NAMALWA (cell line): Measurements from ENCODE around the gene TLE3.

Experiments used
- DNase-seq: peaks from one replicate; pipeline ENCODE4 v3.0.0-alpha.2; 2015; ENCODE audit warnings: low spot score

Gene TLE3

DNA sequence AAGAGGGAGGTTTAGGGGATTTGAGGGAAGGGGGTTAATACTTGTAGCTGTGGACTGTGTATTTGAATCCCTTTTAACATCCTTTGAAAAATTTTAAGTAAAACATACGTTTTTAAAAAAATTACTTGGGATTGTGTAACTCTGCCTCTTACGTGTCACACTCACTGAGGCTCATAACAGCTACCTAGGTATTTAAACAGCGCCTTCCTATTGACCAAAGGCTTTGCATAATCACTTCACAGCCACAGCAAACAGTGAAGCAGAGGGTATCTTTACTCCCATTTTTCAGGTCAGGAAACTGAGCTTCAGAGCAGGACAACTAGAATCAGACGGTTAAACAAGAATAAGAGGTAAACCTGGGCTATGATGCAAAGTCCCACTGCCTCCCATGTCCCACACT is 95.9 kb downstream of the TLE3 start:
- no peak for DNase-seq

DNA sequence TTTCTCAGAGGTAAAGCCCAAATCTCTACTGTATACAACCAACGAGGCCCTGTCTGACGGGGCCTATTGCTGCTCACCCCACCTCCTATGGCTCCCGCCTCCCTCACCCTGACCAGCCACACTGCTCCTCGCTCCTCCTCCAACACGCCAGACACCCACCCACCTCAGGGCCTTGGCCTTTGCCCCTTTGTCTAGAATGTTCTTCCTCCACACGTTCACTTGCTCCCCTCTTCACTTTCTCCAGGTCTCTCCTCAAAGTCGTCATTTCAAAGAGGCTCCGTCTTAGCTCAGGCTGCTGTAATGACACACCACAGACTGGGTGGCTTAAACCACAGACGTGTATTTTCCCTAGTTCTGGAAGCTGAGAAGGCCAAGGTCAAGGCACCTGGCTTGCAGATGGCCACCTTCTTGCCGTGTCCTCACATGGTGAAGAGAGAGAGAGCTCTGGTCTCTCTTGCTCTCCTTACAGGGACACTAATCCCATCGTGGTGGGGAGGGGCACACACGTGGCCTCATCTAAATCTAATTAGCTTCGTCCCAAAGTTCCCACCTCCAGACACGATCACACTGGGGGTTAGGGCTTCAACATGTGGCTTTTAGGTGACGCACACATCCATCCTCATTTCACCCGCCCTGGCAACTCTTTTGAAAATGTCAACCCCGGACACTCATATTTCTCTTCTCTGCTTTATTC is 98.2 kb downstream of the TLE3 start:
- DNase-seq, result no peak

DNA sequence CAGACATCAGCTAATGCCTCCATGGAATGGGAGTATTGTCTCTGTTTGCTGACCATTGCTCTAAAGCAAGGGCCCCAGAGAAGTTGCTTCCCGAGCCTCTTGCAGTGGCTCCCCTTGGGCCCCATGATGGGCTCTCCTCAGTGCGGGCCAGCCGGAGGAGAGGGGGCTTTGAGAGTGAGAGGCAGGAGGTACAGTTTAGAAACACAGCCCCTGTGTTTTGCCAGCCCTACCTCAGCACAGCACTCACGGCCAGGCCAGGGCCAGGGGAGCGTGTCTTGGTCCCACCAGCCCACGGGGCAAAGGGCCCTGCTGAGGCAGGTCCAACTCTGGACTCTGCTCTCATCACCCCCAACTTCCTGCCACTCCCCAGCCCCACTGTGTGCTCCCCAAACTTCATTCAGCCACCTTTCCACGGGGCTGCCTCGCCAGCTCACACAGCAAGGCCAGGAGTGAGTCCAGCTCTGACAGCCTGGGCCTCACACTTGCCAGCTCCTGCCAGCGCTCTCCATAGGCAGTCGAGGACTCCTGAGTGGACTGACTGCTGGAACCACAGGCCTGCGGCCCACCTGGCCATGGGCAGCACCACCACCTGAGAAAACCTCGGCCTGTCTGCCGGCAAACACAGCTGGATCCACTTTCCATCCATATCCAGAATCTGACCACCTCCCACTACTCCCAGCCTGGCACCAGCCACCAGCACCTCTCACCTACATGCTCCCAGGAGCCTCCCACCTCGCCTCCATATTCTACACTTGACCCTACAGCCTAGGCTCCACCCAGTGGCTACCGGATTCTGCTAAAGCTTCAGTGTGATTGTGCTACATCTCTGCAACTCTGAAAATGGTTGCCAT is 99.0 kb downstream of the TLE3 start:
- DNase-seq, result no peak

DNA sequence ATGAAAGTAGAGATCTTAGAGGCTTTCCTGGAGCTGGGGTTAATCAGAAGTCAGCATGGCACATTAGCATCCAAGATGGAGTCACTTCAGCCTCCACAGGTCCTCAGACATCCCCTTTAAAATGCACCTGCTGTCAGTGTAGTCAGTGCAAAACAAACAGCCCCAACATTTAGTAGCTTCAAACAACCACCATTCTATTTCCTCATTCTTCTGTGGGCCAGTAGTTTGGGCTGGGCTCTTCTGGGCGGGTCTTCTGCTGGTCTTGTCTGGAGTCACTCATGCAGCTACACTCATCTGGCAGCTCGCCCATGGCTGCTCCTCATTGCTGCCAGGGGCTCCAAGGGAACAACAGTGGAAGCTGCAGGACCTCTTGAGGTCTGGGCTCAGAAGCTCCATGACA is 99.9 kb downstream of the TLE3 start:
- DNase-seq, result peak; percentile 38
